D721Med (cell line): Measurements from ENCODE around the gene AGAP1.

ENCODE experiments used
- DNase-seq: peaks from one replicate; pipeline ENCODE4 v3.0.0; 2011; ENCODE audit warnings: low spot score; ENCODE audit not compliant: insufficient read length
- FAIRE-seq: peaks from 2 replicates; lab custom pipeline; 2011; peaks lifted over from hg19 to GRCh38; lab: Jason Lieb, UNC
- TF ChIP-seq, protein P1 (sequence below): IDR thresholded peaks from 2 replicates; pipeline ENCODE4 v1.5.1; 2012; ENCODE audit warnings: mild to moderate bottlenecking, control low read depth; ENCODE audit not compliant: insufficient read depth; ENCODE audit errors: missing control alignments

AGAP1 gene

DNA sequence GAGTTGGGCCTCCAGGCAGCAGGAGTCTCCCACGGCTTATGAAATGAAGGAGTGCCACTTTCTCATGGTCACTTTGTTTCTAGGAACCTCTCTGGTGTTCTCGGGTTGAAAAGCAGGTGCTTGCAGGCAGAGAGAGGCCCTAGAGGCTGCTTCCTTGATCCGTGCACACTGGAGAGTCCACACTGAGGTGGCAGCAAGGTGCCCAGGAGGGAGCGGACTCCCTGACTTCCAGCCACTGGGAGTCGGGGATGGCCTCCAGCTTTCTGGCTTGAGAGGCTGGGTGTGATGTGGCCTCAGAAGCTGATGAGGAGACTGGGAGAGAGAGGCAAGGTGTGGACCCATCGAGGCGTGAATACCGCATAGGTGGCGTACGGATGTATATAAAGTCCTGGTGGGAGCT is 221.8 kb downstream of the AGAP1 start:
- TF ChIP-seq, protein P1, sequence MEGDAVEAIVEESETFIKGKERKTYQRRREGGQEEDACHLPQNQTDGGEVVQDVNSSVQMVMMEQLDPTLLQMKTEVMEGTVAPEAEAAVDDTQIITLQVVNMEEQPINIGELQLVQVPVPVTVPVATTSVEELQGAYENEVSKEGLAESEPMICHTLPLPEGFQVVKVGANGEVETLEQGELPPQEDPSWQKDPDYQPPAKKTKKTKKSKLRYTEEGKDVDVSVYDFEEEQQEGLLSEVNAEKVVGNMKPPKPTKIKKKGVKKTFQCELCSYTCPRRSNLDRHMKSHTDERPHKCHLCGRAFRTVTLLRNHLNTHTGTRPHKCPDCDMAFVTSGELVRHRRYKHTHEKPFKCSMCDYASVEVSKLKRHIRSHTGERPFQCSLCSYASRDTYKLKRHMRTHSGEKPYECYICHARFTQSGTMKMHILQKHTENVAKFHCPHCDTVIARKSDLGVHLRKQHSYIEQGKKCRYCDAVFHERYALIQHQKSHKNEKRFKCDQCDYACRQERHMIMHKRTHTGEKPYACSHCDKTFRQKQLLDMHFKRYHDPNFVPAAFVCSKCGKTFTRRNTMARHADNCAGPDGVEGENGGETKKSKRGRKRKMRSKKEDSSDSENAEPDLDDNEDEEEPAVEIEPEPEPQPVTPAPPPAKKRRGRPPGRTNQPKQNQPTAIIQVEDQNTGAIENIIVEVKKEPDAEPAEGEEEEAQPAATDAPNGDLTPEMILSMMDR = no peak
- no peak for FAIRE-seq

DNA sequence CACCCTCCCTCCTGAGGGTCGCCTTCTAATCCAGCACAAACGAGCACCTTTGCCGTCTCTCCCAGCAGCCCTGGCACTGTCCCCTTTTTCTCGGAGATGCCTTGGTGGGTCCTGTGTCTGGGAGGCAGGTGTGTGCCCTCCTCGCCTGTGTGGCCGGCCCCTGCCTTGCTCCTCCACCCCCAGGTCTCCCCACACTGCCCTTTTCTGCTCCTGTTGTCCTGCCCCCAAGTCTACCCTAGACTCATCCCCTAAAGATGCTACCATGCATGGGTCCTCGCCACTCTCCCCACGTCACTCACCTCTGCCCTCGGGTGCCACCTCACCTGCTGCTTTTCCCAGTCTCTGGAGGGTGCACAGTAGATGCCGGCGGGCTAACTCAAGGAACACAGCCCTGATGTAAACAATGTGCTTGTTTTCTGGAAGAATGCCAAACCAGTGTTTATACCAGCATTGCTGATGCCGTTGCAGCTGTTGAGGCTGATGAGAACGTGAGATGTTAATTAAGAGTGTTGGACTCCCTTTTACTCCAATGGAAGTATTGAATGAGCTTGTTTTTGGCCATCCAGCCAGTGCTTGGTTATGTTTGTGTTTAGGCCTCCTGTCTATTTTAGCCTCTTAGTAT is 223.1 kb downstream of the AGAP1 start:
- no peak for FAIRE-seq
- DNase-seq = no peak
- TF ChIP-seq, protein P1 = no peak

More for the DNA sequence above, 221.8 kb downstream of the AGAP1 start:
- no peak for DNase-seq

DNA sequence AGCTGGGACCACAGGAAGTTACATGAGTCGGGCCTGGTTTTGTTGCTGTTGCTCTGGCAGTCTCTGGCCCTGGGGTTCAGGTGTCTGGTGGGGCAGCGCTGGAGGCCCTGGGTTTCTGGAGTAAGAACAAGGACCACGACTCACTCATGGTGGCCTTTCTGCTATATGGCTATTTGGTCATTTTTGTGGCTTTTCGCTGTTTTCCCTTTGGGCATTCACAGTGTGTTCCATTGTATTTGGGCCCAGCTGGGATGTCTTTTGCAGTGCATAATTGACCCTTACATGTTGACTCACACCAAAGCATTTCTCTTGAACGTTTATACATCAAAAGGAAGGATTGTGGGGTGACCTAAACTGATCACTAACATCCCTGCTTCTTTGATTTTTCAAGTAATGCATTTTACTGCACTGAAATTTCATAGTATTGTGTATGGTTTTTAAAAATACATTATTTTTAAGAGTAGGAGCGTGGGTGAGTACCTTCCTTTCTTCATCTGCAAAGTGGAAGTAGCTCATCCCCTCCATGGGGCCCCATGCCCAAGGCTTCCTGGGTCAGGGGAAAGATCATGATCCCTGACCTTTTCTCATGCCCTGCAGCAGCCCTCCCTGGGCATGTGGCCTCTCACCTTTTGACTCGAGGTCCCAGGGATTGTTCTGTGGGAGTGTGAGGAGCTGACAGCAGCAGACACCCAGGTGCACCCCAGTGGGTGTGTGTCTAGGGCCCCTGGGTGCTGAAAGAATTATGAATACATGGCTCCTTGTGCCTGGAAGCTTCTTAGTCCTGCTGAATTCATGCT is 225.5 kb downstream of the AGAP1 start:
- DNase-seq (no peak), FAIRE-seq (no peak)
- TF ChIP-seq, protein P1 = no peak

DNA sequence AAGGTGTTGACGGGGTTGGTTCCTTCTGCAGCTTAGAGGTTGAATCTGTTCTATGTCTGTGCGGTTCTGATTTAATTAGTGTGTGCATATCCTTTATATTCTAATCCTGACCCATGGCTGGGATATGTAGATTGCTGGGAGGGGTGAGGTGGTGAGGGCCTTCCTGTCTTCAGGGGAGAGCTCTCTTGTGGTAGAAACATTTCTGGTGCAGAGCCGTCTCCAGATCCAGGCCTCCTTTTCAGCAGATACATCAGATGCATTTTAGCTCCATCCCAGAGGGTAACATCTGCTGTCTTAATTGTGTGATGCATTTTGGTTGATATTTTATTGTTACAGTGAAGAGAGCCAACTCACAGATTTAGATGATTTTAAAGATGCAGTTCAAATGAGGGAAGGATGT is 227.8 kb downstream of the AGAP1 start:
- DNase-seq = no peak
- FAIRE-seq = no peak
- TF ChIP-seq, protein P1 = no peak

DNA sequence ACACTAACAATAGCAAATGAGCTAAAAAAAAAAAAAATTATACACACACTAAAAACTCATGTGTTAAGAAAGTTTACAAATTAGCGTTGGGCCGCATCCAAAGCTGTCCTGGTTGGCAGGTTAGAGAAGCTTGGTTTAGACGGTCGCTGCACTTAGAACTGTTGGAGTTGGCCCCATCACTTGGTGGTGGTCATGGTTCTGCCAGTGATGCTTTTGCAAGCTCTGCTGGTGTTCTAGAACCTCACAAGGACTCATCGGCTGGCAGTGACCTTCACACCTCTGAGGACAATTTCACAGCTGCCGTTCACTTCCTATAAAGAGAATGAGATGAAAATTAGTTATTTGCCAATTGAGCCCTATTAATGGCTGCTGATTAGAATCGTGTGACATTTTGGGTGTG is 229.0 kb downstream of the AGAP1 start:
- no peak for FAIRE-seq
- TF ChIP-seq, protein P1 = no peak
- no peak for DNase-seq

DNA sequence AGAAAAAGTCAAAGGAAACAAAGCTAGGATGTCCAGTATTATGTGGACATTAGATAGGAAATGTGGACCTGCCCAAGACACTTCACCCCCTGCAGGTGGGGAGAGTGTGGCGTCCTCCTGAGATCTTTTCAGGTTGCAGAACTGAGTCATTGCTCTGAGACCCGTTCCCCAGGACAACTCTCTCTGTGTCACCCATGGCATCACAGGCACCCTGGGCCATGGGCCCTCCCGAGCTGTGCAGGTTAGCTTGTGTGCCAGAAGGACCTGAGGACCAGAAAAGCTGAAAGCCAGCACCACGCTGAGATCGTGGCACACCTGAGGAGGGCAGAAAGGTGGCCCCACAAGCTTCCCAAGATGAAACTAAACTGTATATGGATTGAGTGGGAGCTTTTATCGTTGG is 229.5 kb downstream of the AGAP1 start:
- DNase-seq (no peak), FAIRE-seq (no peak)
- TF ChIP-seq, protein P1 = no peak
